ENCODE results near the gene LMAN2. TPM values are rescaled to one million over a fixed set of nuclear protein-coding genes. Genes with fewer than 3 reads are reported as not detected.

Gene LMAN2
- total RNA-seq, 2 donors from 2014 or later, result 137 to 185 TPM

DNA sequence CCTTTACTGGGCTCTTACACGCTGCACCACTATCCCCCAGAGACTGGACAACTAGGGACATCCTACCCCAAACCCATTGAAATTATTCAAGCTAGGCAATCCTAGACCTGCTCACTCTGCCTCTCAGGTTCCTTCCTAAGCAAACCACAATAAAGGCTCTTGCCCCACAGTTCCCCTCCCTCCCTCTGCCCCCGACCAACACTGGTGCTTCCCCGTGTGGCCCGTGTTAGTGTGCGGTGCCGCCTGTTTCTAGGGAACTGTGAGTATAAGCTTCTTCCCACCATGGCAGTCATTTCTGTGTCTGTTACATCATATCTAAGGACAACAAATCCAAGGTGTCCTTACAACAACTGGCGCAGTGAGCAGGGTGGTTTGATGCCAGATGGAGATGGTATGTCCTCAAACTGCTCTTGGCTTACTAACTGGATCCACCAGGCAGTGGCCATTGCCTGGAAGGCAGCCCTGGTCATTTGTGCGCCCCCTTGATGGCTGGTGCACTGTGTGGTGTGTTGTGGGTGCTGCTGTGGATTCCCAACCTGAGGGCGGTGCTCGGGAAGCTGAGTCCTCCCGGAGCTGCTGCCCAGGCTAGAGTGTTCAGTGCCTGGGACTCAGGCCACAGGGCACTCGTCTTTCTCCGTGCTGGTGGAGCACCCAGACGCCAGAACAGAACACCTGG, 31.4 kb downstream of the LMAN2 start:
- TF ChIP-seq, protein P1, sequence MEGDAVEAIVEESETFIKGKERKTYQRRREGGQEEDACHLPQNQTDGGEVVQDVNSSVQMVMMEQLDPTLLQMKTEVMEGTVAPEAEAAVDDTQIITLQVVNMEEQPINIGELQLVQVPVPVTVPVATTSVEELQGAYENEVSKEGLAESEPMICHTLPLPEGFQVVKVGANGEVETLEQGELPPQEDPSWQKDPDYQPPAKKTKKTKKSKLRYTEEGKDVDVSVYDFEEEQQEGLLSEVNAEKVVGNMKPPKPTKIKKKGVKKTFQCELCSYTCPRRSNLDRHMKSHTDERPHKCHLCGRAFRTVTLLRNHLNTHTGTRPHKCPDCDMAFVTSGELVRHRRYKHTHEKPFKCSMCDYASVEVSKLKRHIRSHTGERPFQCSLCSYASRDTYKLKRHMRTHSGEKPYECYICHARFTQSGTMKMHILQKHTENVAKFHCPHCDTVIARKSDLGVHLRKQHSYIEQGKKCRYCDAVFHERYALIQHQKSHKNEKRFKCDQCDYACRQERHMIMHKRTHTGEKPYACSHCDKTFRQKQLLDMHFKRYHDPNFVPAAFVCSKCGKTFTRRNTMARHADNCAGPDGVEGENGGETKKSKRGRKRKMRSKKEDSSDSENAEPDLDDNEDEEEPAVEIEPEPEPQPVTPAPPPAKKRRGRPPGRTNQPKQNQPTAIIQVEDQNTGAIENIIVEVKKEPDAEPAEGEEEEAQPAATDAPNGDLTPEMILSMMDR (IDR thresholded peaks at IDR 0.05), result no peak
- Histone ChIP-seq H3K9me3 (no peaks in the 10 kb centered on the region), H3K4me1 (no peaks in the 10 kb centered on the region), H3K27me3 (no peaks in the 10 kb centered on the region), H3K36me3 (no peaks in the 10 kb centered on the region), H3K4me3 (no peak overlapping the region), H3K27ac (no peak overlapping the region), H3K9ac (ENCODE audit: low read depth in 2 of 2, low read length in 2 of 2) (no peak overlapping the region)
- DNase-seq, result no peak
- intact Hi-C loops (cut with DNase I), result loop anchor here (5.0 to 10.0 kb wide), 2 partner anchors 132 to 205 kb away; no protein-coding TSS in a partner anchor

DNA sequence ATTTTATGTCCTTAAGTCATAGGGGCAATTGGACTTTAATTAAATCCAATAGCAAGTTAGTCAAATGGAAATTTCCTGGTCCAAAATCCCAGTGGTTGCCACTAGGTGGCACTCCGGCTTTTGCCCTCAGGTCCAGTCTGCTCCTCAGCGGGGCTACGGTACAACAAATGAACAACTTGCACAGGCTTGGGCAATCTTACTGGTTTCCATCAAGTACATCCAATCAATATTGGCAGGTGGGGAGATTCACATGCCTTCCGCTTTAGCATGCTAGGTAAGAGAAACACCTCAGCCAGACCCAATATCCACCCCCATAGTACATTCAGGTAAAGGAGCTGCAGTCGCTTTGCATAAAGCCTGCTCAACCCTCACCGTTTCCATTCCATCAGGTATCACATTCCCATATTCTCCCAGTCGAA, 33.5 kb downstream of the LMAN2 start:
- H3K4me3 ChIP-seq, result no peak overlapping the region
- no peak overlapping the region for H3K27ac ChIP-seq
- H3K9me3 ChIP-seq, result no peaks in the 10 kb centered on the region
- H3K9ac ChIP-seq (ENCODE audit: low read depth in 2 of 2, low read length in 2 of 2), result no peak overlapping the region
- intact Hi-C loops (cut with DNase I), result loop anchor here (5.0 to 10.0 kb wide), 2 partner anchors 134 to 203 kb away; no protein-coding TSS in a partner anchor
- no peaks in the 10 kb centered on the region for H3K36me3 ChIP-seq
- TF ChIP-seq, protein P1 (IDR thresholded peaks at IDR 0.05), result peak; percentile 78
- H3K27me3 ChIP-seq, result no peaks in the 10 kb centered on the region
- peaks cover under 1% of the 10 kb centered on the region for H3K4me1 ChIP-seq
- DNase-seq, result peak; percentile 84

DNA sequence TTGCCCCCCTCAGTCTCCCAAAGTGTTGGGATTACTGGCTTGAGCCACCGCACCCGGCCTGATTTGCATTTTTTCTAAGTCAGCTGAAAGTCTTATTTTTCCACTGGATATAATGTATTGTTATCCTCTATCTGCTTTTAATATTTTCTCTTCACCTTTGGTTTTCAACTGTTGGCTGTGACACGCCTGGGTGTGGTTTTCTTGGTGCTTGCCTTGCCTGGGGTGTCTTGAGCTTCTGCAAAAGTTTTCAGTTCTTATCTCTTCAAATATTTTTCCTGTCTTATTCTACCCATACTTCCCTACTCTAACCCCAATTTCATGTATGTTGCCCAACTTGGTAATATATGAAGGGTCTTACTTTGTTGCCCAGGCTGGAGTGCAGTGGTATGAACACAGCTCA, 35.5 kb downstream of the LMAN2 start:
- H3K4me1 ChIP-seq, result peaks cover 15% of the 10 kb centered on the region
- no peak overlapping the region for H3K9ac ChIP-seq (ENCODE audit: low read depth in 2 of 2, low read length in 2 of 2)

DNA sequence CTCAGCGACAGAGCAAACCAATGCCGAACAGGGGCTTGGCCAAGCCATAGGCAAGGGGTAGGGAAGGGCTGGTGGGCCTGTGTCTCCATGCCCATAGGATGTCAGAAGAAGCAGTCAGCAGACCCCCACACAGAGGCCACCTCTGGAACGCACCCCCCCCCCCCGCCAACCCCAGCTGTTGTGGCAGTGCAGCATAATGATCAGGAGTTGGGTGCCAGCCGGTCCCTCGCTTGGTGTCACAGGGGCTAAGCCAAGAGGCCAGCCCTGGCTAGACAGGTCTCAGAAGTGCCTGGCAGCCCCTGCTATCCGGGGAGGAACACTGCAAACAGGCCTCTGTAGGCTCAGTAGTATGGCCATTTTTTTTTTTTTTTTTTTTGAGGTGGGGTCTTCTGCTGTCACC, 36.1 kb downstream of the LMAN2 start:
- intact Hi-C loops (cut with DNase I), result loop anchor here (5.0 to 10.0 kb wide), 2 partner anchors 137 to 201 kb away; no protein-coding TSS in a partner anchor

More for the DNA sequence above, 35.5 kb downstream of the LMAN2 start:
- Histone ChIP-seq H3K27me3 (no peaks in the 10 kb centered on the region), H3K4me3 (no peak overlapping the region), H3K36me3 (no peaks in the 10 kb centered on the region), H3K27ac (no peak overlapping the region), H3K9me3 (no peaks in the 10 kb centered on the region)
- DNase-seq, result no peak
- intact Hi-C loops (cut with DNase I), result loop anchor here (5.0 to 10.0 kb wide), 2 partner anchors 136 to 201 kb away; no protein-coding TSS in a partner anchor
- TF ChIP-seq, protein P1 (IDR thresholded peaks at IDR 0.05), result no peak

More for the DNA sequence above, 36.1 kb downstream of the LMAN2 start:
- Histone ChIP-seq H3K27ac (no peak overlapping the region), H3K4me1 (peaks cover 21% of the 10 kb centered on the region), H3K9ac (ENCODE audit: low read depth in 2 of 2, low read length in 2 of 2) (no peak overlapping the region), H3K9me3 (no peaks in the 10 kb centered on the region), H3K36me3 (no peaks in the 10 kb centered on the region), H3K4me3 (no peak overlapping the region), H3K27me3 (no peaks in the 10 kb centered on the region)
- TF ChIP-seq, protein P1 (IDR thresholded peaks at IDR 0.05), result no peak
- DNase-seq, result no peak
